Activated effector memory CD4-positive, alpha-beta T cell treated with Interleukin-2 at 50 U/mL for 16 hours (primary cell): ENCODE results near the gene SOX6.

Experiments
- DNase-seq: peaks from one replicate; pipeline ENCODE4 v3.0.0-alpha.2; 2020

Gene SOX6

DNA sequence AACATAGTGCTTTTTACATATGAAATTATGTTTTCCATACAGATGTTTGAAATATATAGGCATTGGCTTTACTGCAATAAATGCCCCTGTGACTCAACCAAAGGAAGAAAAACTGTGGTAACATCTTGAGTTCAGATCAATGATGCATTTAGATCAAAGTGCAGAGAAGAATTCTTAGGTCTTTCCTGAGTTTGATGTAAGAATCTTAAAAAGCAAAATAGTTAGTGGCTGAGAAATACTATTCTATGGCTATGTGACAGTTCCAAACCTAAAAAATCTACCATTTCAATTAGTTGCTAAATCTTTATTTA is 93.7 kb downstream of the SOX6 start:
- no peak for DNase-seq

GRCh38 chr11:16261836-16262644 is 94.3 kb downstream of the SOX6 start:
- DNase-seq: no peak

DNA sequence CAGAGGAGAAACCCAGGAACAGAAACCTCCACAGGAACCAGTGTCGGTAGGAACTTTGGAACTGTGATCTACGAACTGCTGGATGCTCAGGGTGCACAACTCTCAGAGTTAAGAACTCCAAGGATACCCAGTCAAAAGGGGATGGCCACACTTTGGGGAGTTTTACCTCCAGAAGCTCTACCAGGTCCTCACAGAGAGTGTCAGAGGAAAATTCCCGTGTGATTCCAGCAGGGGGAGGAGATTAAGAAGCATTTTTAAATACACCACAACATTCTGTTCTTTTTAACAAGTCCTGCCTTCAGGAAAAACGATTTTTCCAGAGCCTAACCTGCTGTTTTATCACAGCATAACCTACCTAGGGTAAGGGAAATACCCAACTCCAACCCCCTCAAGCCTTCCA is 104.0 kb downstream of the SOX6 start:
- no peak for DNase-seq

DNA sequence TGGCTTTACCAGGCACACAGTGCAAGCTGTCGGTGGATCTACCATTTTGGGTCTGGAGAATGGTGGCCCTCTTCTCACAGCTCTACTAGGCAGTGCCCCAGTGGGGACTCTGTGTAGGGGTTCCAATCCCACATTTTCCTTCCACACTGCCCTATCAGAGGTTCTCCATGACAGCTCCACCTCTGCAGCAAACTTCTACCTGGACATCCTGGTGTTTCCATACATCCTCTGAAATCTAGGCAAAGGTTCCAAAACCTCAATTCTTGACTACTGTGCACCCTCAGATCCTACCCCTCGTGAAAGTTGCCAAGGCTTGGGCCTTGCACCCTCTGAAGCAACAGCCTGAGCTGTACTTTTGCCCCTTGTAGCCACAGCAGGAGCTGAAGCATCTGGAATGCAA is 108.1 kb downstream of the SOX6 start:
- no peak for DNase-seq

- no peak for DNase-seq
Measured at GRCh38 chr11:16242806-16243205, 113.5 kb downstream of the SOX6 start.

DNA sequence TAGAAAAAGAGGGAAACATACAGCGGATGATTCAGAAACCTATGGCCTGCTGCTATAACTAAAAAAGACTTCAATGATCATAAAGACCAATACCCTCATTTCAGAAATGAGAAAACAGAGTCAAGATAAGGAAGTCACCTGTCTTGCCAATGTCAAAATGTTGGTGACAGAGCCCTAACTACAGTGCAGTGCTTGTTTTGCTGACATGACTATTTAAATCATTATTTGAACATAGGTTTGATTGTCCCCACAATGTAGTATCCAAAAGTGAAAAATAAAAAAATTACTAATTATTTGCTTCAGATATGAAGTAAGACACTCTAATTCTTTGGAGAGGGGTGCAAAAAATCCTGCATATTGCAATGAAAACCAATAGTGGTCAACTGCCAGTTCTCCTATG is 115.7 kb downstream of the SOX6 start:
- no peak for DNase-seq

GRCh38 chr11:16239141-16240105 is 116.9 kb downstream of the SOX6 start:
- DNase-seq: no peak

GRCh38 chr11:16226245-16226644 is 130.1 kb downstream of the SOX6 start:
- no peak for DNase-seq

- no peak for DNase-seq
Measured at GRCh38 chr11:16225623-16226022, 130.7 kb downstream of the SOX6 start.

- no peak for DNase-seq
Measured at GRCh38 chr11:16223558-16223957, 132.8 kb downstream of the SOX6 start.

GRCh38 chr11:16217631-16218030 is 138.7 kb downstream of the SOX6 start:
- DNase-seq: no peak

DNA sequence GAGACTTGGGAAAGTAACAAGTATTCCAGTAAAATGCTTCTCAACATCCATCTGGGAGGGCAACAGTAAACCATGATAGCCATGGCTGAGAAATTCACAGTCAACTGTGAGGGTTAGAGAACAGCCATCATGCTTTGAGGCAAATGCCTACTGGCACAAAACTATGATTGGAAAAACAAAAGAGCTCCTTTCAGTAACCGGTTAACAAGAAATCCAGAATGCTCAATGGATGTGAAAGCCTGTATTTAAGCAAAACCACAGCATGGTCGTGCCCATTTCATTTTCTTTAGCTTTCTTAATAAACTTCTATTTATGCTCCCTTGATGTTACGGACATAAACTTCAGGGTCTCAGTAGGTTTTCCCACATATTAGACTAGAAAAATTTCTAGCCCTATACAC is 139.5 kb downstream of the SOX6 start:
- DNase-seq: no peak

DNA sequence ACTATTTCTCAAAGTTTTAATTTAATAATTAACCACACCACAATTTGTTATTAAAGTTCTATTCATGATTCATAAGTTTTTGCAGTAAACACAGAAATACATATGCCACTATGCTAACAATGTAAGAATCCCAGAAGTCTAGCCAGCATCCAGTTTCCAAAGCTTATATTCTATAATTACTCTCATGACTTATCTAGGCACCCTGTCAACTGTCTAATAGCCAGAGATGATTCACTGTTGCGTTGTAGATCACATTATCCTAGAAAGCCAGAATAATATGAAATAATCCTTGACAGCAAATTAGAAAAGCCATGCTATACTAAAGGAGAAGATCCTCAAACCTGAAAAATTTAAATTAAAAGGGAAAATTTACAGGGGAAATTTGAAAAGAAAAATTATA is 141.0 kb downstream of the SOX6 start:
- DNase-seq: no peak

DNA sequence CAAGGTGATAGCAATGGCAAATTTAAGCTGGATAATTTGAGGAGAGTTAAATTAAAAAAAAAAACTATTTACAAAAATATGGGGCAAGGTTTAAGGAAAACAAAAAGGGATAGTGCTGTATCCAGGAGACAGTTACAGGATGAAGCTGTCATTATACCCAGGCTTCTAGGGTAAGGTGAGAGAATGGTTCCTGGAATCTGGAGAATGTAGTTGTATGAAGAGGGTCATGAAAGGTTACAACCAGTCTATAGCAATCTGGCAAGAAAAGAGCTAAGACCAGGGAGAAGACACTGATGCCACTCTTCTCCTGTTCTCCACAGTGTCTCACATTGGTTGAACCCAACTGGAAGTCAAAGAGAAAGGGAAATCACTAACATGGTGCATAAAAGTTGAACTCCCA is 144.9 kb downstream of the SOX6 start:
- no peak for DNase-seq

- no peak for DNase-seq
Measured at GRCh38 chr11:16204261-16204660, 152.1 kb downstream of the SOX6 start.

- DNase-seq: no peak
Measured at GRCh38 chr11:16195651-16196050, 160.7 kb downstream of the SOX6 start.

- no peak for DNase-seq
Measured at GRCh38 chr11:16194566-16194965, 161.8 kb downstream of the SOX6 start.

DNA sequence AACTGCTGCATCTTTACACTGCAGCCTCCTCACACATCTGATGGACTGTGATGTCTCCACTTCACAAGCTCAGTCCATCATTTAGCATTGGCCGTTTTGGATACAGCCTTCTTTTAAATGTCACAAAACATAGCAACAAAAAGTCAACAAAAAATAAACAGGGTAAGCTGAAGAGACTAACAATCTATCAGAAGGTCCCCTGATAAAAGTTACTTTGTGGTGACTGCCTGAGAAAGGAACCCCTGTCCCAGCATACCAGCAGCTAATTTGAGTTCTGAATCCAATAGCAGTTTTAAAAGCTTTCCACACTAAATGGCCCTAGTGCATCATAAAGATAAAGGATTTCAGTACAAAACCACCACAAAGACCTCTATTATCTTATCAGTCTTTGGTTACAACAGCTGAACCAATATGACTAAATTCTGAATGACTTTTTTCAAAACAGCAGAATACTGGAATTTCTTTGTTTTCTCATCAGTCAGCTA is 162.4 kb downstream of the SOX6 start:
- no peak for DNase-seq

- no peak for DNase-seq
Measured at GRCh38 chr11:16191868-16192240, 164.5 kb downstream of the SOX6 start.

DNA sequence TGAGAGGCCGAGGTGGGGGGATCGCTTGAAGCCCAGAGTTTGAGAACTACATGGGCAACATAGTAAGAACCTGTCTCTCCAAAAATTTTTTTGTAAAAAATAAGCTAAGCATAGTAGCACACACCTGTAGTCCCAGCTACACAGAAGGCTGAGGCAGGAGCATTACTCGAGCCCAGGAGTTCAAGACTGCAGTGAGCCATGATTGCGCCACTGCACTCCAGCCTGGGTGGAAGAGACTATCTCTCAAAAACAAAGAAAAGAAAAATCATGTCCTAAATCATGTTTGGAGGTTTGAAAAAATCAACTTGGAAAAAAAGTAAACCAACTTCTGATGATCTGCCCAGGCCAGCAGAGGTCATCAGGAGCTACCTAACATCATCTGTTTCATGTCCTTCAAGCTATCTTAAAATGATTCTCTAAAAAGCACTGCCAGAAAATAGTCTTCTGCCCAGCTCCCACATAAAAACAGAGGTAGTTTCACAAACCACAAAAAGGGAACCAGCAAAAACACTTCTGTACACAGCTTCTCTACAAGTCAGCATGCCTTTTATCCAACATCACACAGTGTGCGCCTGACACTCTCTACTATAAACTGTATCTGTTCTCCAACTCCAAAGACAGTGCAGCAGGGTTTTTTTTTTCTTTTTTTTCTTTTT is 165.0 kb downstream of the SOX6 start:
- no peak for DNase-seq

DNA sequence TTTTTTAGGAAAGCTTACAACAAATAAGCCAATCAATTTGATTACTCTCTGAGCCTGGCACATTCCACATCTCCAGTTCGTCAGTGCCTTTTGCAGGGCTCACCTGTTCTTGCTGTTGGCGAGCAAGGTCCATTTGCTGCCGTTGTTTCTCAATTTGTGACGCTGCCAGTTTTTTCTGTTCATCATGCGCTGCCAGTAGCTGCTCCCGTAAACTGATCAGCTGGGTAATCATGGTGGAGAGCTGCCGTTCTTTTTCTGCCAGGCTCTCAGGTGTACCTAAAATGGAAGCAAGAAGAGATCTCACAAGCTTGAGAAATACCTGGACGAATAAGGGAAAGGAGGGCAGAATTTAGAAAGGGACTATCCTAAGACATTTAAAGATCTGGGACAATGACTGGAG is 169.7 kb downstream of the SOX6 start:
- DNase-seq: no peak

GRCh38 chr11:16185042-16185441 is 171.3 kb downstream of the SOX6 start:
- no peak for DNase-seq

DNA sequence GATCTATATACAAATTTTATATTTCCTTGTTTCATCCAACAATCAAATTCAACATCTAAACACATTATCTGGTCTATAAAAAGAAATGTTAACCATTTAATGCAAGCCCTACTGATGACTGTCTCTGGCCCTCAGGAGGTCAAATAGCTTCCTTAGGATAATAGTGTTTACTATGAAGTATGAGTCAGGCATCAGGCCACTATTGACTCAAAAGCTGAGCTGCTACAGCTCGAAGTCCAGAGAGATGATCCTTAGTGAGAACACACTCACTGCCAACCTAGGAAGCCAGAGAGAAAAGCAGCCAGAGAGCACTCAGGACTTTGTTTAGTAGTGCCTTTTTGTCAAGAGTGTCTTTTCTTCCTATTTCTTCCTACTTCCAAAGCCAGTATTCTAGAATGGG is 171.8 kb downstream of the SOX6 start:
- DNase-seq: no peak

GRCh38 chr11:16182553-16182952 is 173.8 kb downstream of the SOX6 start:
- DNase-seq: no peak
